H9 (cell line): Measurements from ENCODE around the gene CES5A. TPM values are rescaled to one million over a fixed set of nuclear protein-coding genes. Genes with fewer than 3 reads are reported as not detected.

Experiments
- DNase-seq: peaks from one replicate; pipeline ENCODE4 v3.0.0-alpha.2; 2017
- H2AFZ ChIP-seq: one replicate; pipeline ENCODE4 v1.6.1; 2013; ENCODE audit warnings: mild to moderate bottlenecking, low read length, control low read depth, moderate library complexity
- H2AK5ac ChIP-seq: 2 replicates; pipeline ENCODE4 v1.6.1; 2013; ENCODE audit warnings: low read length, control low read depth, mixed read lengths; ENCODE audit not compliant: insufficient read length
- H2BK120ac ChIP-seq: one replicate; pipeline ENCODE4 v1.6.1; 2013; ENCODE audit warnings: low read depth, mild to moderate bottlenecking, low read length, control low read depth, inconsistent platforms; ENCODE audit not compliant: poor library complexity, severe bottlenecking
- H2BK12ac ChIP-seq: 2 replicates; pipeline ENCODE4 v1.6.1; 2013; ENCODE audit warnings: low read length, control low read depth, mixed read lengths, low read depth; ENCODE audit not compliant: insufficient read length
- H2BK15ac ChIP-seq: 2 replicates; pipeline ENCODE4 v1.6.1; 2013; ENCODE audit warnings: low read depth, low read length, control low read depth
- H2BK20ac ChIP-seq: one replicate; pipeline ENCODE4 v1.6.1; 2013; ENCODE audit warnings: low read depth, mild to moderate bottlenecking, low read length, control low read depth, inconsistent platforms; ENCODE audit not compliant: poor library complexity, severe bottlenecking
- H2BK5ac ChIP-seq: 2 replicates; pipeline ENCODE4 v1.6.1; 2013; ENCODE audit warnings: low read length, control low read depth, mixed read lengths; ENCODE audit not compliant: insufficient read length
- H3K14ac ChIP-seq: 2 replicates; pipeline ENCODE4 v1.6.1; 2013; ENCODE audit warnings: low read length, control low read depth; ENCODE audit not compliant: insufficient read depth
- H3K18ac ChIP-seq: 2 replicates; pipeline ENCODE4 v1.6.1; 2013; ENCODE audit warnings: low read depth, mild to moderate bottlenecking, mixed read lengths, low read length, control low read depth; ENCODE audit not compliant: insufficient read length
- H3K23ac ChIP-seq: 2 replicates; pipeline ENCODE4 v1.6.1; 2013; ENCODE audit warnings: low read length, control low read depth, mixed read lengths, low read depth; ENCODE audit not compliant: insufficient read length
- H3K23me2 ChIP-seq: 2 replicates; pipeline ENCODE4 v1.6.1; 2013; ENCODE audit warnings: low read depth, mild to moderate bottlenecking, mixed read lengths, low read length, control low read depth; ENCODE audit not compliant: insufficient read length, poor library complexity, severe bottlenecking
- H3K27ac ChIP-seq: 2 replicates; pipeline ENCODE4 v1.5.1; 2013; ENCODE audit warnings: low read length, control low read depth, mixed read lengths, low read depth; ENCODE audit not compliant: insufficient read length
- H3K27me3 ChIP-seq: 2 replicates; pipeline ENCODE4 v1.6.1; 2013; ENCODE audit warnings: low read length, control low read depth, inconsistent platforms; ENCODE audit not compliant: insufficient read depth
- H3K4ac ChIP-seq: 2 replicates; pipeline ENCODE4 v1.6.1; 2013; ENCODE audit warnings: low read depth, mild to moderate bottlenecking, control low read depth, inconsistent platforms, low read length, moderate library complexity
- H3K4me1 ChIP-seq: 2 replicates; pipeline ENCODE4 v1.6.1; 2013; ENCODE audit warnings: low read length, control low read depth, inconsistent platforms; ENCODE audit not compliant: insufficient read depth
- H3K4me2 ChIP-seq: 2 replicates; pipeline ENCODE4 v1.6.1; 2013; ENCODE audit warnings: low read length, control low read depth, mixed read lengths; ENCODE audit not compliant: insufficient read length, insufficient read depth
- H3K56ac ChIP-seq: 2 replicates; pipeline ENCODE4 v1.6.1; 2013; ENCODE audit warnings: low read depth, mild to moderate bottlenecking, mixed read lengths, low read length, control low read depth; ENCODE audit not compliant: insufficient read length
- H3K79me1 ChIP-seq: 2 replicates; pipeline ENCODE4 v1.6.1; 2013; ENCODE audit warnings: low read depth, mild to moderate bottlenecking, moderate library complexity, low read length, control low read depth, inconsistent platforms; ENCODE audit not compliant: insufficient read depth, poor library complexity, severe bottlenecking
- H3K79me2 ChIP-seq: 2 replicates; pipeline ENCODE4 v1.6.1; 2013; ENCODE audit warnings: low read length, control low read depth, inconsistent platforms; ENCODE audit not compliant: insufficient read depth
- H3K9ac ChIP-seq: 2 replicates; pipeline ENCODE4 v1.6.1; 2013; ENCODE audit warnings: low read length, control low read depth, mixed read lengths; ENCODE audit not compliant: insufficient read length; ENCODE audit errors: extremely low read depth
- H3K9me3 ChIP-seq: one replicate; pipeline ENCODE4 v1.6.1; 2013; ENCODE audit warnings: low read depth, low read length, inconsistent platforms; ENCODE audit not compliant: control insufficient read depth
- H3T11ph ChIP-seq: one replicate; pipeline ENCODE4 v1.6.1; 2013; ENCODE audit warnings: mild to moderate bottlenecking, low read length, control low read depth, inconsistent platforms
- H4K20me1 ChIP-seq: one replicate; pipeline ENCODE4 v1.6.1; 2013; ENCODE audit not compliant: control insufficient read depth, insufficient read length, insufficient read depth
- H4K5ac ChIP-seq: 2 replicates; pipeline ENCODE4 v1.6.1; 2013; ENCODE audit warnings: low read depth, mild to moderate bottlenecking, mixed read lengths, low read length, control low read depth; ENCODE audit not compliant: insufficient read length
- H4K8ac ChIP-seq: replicated peaks from 2 replicates; pipeline ENCODE4 v1.6.1; 2013; ENCODE audit warnings: low read length, control low read depth, mixed read lengths, low read depth; ENCODE audit not compliant: insufficient read length
- H4K91ac ChIP-seq: 2 replicates; pipeline ENCODE4 v1.6.1; 2013; ENCODE audit warnings: low read depth, mild to moderate bottlenecking, moderate library complexity, mixed read lengths, low read length, control low read depth; ENCODE audit not compliant: insufficient read length
- H3K27ac Mint-ChIP-seq, 3 experiments: 2 replicates in 2 of 3; 3 replicates in 1 of 3; pipeline ENCODE4 v1.8.0; 2020 to 2021; ENCODE audit warnings: mixed read lengths in 3 of 3, mild to moderate bottlenecking in 1 of 3, moderate library complexity in 1 of 3
- H3K27me3 Mint-ChIP-seq: 2 replicates; pipeline ENCODE4 v1.8.0; 2021; ENCODE audit warnings: low read depth, mild to moderate bottlenecking, moderate library complexity, mixed read lengths
- H3K36me3 Mint-ChIP-seq, 3 experiments: 2 replicates in 2 of 3; 3 replicates in 1 of 3; pipeline ENCODE4 v1.8.0; 2020 to 2021; ENCODE audit warnings: low read depth in 3 of 3, mixed read lengths in 3 of 3; ENCODE audit not compliant: insufficient read depth in 1 of 3
- H3K4me1 Mint-ChIP-seq, 2 experiments: 2 replicates each; pipeline ENCODE4 v1.8.0; 2020; ENCODE audit warnings: mixed read lengths in 2 of 2
- H3K4me3 Mint-ChIP-seq, 2 experiments: 2 replicates in 1 of 2; 3 replicates in 1 of 2; pipeline ENCODE4 v1.8.0; 2020 to 2021; ENCODE audit warnings: mild to moderate bottlenecking in 2 of 2, mixed read lengths in 2 of 2, moderate library complexity in 1 of 2
- H3K9me3 Mint-ChIP-seq, 2 experiments: 2 replicates in 1 of 2; 3 replicates in 1 of 2; pipeline ENCODE4 v1.8.0; 2020; ENCODE audit warnings: mild to moderate bottlenecking in 2 of 2, mixed read lengths in 2 of 2, moderate library complexity in 1 of 2
- WGBS: extraction: QIAGEN DNeasy Blood & Tissue Kit; methylation state at CpG from one replicate; pipeline ENCODE4 v1.1.7; 2013; ENCODE audit warnings: missing lambda C conversion rate, low lambda C conversion rate, mixed read lengths; ENCODE audit not compliant: insufficient read length; ENCODE audit errors: extremely low coverage; 5-methylcytosine and 5-hydroxymethylcytosine counted together
- total RNA-seq: library from RNA; stranded (reverse); gene quantifications from 2 replicates; pipeline ENCODE4 v1.2.1, GENCODE V29; 2021
- TF ChIP-seq, protein P1 (sequence below): fragments of 200-600 bp; sonication (generic); conservative IDR thresholded peaks from 3 replicates; pipeline ENCODE4 v1.8.0; 2021; ENCODE audit warnings: antibody characterized with exemption, mild to moderate bottlenecking

Gene CES5A
- total RNA-seq, 1 experiment from 2014 or later, result not detected

- H3K4me3 Mint-ChIP-seq, result no peak within 1 kb of the TSS
- H3K9ac ChIP-seq, result no peak within 1 kb of the TSS
Measured at GRCh38 chr16:55832773-55833691, 42.1 kb downstream of the CES5A start, which contains the start of gene CES1. Gene CES1, minus strand, starts transcription at chr16:55833096. Its CDS starts 41 bp downstream, at chr16:55833055.

More at GRCh38 chr16:55832773-55833691, 42.1 kb downstream of the CES5A start, which contains the start of gene CES1:
- Histone ChIP-seq H2BK20ac (no peak within 1 kb of the TSS), H3K9me3 (no peaks in the 10 kb centered on the region), H2AK5ac (no peak within 1 kb of the TSS), H3K23me2 (no peaks in the 10 kb centered on the region), H3K4me1 (no peaks in the 10 kb centered on the region), H4K20me1 (no peaks in the 10 kb centered on the region), H4K8ac (no peak within 1 kb of the TSS), H3K79me2 (no peaks in the 10 kb centered on the region), H2BK15ac (no peak within 1 kb of the TSS), H4K91ac (no peak within 1 kb of the TSS), H2BK5ac (no peak within 1 kb of the TSS), H3K14ac (no peak within 1 kb of the TSS), H3T11ph (no peak within 1 kb of the TSS), H3K4ac (no peak within 1 kb of the TSS), H3K27ac (no peak within 1 kb of the TSS), H3K79me1 (no peaks in the 10 kb centered on the region), H2BK120ac (no peak within 1 kb of the TSS), H2AFZ (no peak within 1 kb of the TSS), H3K18ac (no peak within 1 kb of the TSS), H3K56ac (no peak within 1 kb of the TSS), H4K5ac (no peak within 1 kb of the TSS), H2BK12ac (no peak within 1 kb of the TSS), H3K23ac (no peak within 1 kb of the TSS), H3K4me2 (no peak within 1 kb of the TSS), H3K27me3 (no peaks in the 10 kb centered on the region)
- Mint-ChIP-seq H3K4me1 (peaks cover 5 to 11% of the 10 kb centered on the region in 2 experiments), H3K27me3 (peaks cover 30% of the 10 kb centered on the region), H3K27ac (no peak within 1 kb of the TSS; a peak in 1 of 7 replicates), H3K36me3 (no peaks in the 10 kb centered on the region), H3K9me3 (no peaks in the 10 kb centered on the region)
- no CpG with 5 or more reads among the region's 30 CpGs for WGBS
- peak; percentile 75 for DNase-seq
- TF ChIP-seq, protein P1, sequence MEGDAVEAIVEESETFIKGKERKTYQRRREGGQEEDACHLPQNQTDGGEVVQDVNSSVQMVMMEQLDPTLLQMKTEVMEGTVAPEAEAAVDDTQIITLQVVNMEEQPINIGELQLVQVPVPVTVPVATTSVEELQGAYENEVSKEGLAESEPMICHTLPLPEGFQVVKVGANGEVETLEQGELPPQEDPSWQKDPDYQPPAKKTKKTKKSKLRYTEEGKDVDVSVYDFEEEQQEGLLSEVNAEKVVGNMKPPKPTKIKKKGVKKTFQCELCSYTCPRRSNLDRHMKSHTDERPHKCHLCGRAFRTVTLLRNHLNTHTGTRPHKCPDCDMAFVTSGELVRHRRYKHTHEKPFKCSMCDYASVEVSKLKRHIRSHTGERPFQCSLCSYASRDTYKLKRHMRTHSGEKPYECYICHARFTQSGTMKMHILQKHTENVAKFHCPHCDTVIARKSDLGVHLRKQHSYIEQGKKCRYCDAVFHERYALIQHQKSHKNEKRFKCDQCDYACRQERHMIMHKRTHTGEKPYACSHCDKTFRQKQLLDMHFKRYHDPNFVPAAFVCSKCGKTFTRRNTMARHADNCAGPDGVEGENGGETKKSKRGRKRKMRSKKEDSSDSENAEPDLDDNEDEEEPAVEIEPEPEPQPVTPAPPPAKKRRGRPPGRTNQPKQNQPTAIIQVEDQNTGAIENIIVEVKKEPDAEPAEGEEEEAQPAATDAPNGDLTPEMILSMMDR, result no peak
